Neural progenitor cell (in vitro differentiated cells): Measurements from ENCODE around the gene DIS3L2. TPM values are rescaled to one million over a fixed set of nuclear protein-coding genes. Genes with fewer than 3 reads are reported as not detected.

Source experiments
- DNase-seq: peaks from one replicate; pipeline ENCODE4 v3.0.0-alpha.2; 2016; ENCODE audit warnings: low spot score
- H2AFZ ChIP-seq: fragments of 200-600 bp; sonication (generic); replicated peaks from 2 replicates; pipeline ENCODE4 v1.6.1; 2016; ENCODE audit warnings: antibody characterized with exemption
- H3F3A ChIP-seq: fragments of 200-600 bp; sonication (generic); 2 replicates; pipeline ENCODE4 v1.6.1; 2016; ENCODE audit warnings: antibody characterized with exemption, low read depth
- H3K27ac ChIP-seq: fragments of 200-600 bp; sonication (generic); 2 replicates; pipeline ENCODE4 v1.5.1; 2016; ENCODE audit warnings: mild to moderate bottlenecking
- H3K27me3 ChIP-seq: fragments of 200-600 bp; sonication (generic); 2 replicates; pipeline ENCODE4 v1.6.1; 2016; ENCODE audit warnings: mild to moderate bottlenecking, moderate library complexity
- H3K36me3 ChIP-seq: fragments of 200-600 bp; sonication (generic); 2 replicates; pipeline ENCODE4 v1.5.1; 2016
- H3K4me1 ChIP-seq: fragments of 200-600 bp; sonication (generic); 2 replicates; pipeline ENCODE4 v1.6.1; 2016; ENCODE audit warnings: mixed run types
- H3K4me2 ChIP-seq: fragments of 200-600 bp; sonication (generic); 2 replicates; pipeline ENCODE4 v1.6.1; 2016
- H3K4me3 ChIP-seq: fragments of 200-600 bp; sonication (generic); 2 replicates; pipeline ENCODE4 v1.5.1; 2016
- H3K79me2 ChIP-seq: fragments of 200-600 bp; sonication (generic); 2 replicates; pipeline ENCODE4 v1.6.1; 2016; ENCODE audit warnings: low read depth
- H3K9ac ChIP-seq: fragments of 200-600 bp; sonication (generic); 2 replicates; pipeline ENCODE4 v1.6.1; 2016
- H3K9me3 ChIP-seq: fragments of 200-600 bp; sonication (generic); 2 replicates; pipeline ENCODE4 v1.5.1; 2016; ENCODE audit warnings: low read depth
- H4K20me1 ChIP-seq: fragments of 200-600 bp; sonication (generic); 2 replicates; pipeline ENCODE4 v1.6.1; 2016; ENCODE audit warnings: low read depth
- H3K27ac Mint-ChIP-seq: 3 replicates; pipeline ENCODE4 v1.8.0; 2021; ENCODE audit warnings: mixed read lengths
- H3K27me3 Mint-ChIP-seq: 2 replicates; pipeline ENCODE4 v1.8.0; 2022; ENCODE audit warnings: low read depth, mild to moderate bottlenecking, inconsistent platforms, moderate library complexity, mixed read lengths; ENCODE audit not compliant: insufficient read depth
- H3K36me3 Mint-ChIP-seq: 3 replicates; pipeline ENCODE4 v1.8.0; 2021; ENCODE audit warnings: mixed read lengths
- H3K4me1 Mint-ChIP-seq: 3 replicates; pipeline ENCODE4 v1.8.0; 2021; ENCODE audit warnings: mixed read lengths
- H3K4me3 Mint-ChIP-seq: 3 replicates; pipeline ENCODE4 v1.8.0; 2021; ENCODE audit warnings: mild to moderate bottlenecking, moderate library complexity, mixed read lengths
- H3K9me3 Mint-ChIP-seq: 3 replicates; pipeline ENCODE4 v1.8.0; 2020; ENCODE audit warnings: mixed read lengths
- EZH2 ChIP-seq: fragments of 200-600 bp; sonication (generic); IDR thresholded peaks from 2 replicates; pipeline ENCODE4 v1.6.1; 2017; ENCODE audit warnings: antibody characterized with exemption, mild to moderate bottlenecking, moderate library complexity
- EZH2phosphoT487 ChIP-seq: fragments of 200-600 bp; sonication (generic); IDR thresholded peaks from 2 replicates; pipeline ENCODE4 v1.6.1; 2017; ENCODE audit warnings: antibody characterized with exemption
- total RNA-seq: library from RNA; depleted of rRNA; stranded (reverse); fragments of >200 nt; gene quantifications from 2 replicates; pipeline ENCODE4 v1.2.3, GENCODE V29; 2015; ENCODE audit warnings: low replicate concordance
- TF ChIP-seq, protein P1 (sequence below): fragments of 200-600 bp; sonication (generic); IDR thresholded peaks from 2 replicates; pipeline ENCODE4 v1.5.1; 2017; ENCODE audit warnings: antibody characterized with exemption, mild to moderate bottlenecking

DIS3L2 gene
- total RNA-seq, 1 donor from 2014 or later = 23.2 TPM

DNA sequence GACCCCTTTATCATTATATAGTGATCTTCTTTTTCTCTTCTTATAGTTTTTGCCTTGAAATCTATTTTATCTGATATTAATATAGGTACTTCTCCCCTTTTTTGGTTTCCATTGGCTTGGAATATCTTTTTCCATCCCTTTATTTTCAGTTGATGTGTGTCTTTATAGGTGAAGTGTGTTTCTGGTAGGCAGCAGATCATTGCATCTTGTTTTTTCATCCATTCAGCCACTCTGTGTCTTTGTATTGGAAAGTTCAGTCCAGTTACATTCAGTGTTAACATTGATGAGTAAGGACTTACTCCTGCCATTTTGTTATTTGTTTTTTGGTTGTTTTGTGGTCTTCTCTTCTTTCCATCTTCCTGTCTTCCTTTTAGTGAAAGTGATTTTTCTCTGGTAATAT, 133.4 kb downstream of the DIS3L2 start:
- no peak overlapping the region for H2AFZ ChIP-seq
- no peaks in the 10 kb centered on the region for H3K79me2 ChIP-seq
- TF ChIP-seq, protein P1, sequence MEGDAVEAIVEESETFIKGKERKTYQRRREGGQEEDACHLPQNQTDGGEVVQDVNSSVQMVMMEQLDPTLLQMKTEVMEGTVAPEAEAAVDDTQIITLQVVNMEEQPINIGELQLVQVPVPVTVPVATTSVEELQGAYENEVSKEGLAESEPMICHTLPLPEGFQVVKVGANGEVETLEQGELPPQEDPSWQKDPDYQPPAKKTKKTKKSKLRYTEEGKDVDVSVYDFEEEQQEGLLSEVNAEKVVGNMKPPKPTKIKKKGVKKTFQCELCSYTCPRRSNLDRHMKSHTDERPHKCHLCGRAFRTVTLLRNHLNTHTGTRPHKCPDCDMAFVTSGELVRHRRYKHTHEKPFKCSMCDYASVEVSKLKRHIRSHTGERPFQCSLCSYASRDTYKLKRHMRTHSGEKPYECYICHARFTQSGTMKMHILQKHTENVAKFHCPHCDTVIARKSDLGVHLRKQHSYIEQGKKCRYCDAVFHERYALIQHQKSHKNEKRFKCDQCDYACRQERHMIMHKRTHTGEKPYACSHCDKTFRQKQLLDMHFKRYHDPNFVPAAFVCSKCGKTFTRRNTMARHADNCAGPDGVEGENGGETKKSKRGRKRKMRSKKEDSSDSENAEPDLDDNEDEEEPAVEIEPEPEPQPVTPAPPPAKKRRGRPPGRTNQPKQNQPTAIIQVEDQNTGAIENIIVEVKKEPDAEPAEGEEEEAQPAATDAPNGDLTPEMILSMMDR = no peak
- TF ChIP-seq EZH2phosphoT487 (no peak), EZH2 (no peak)
- Mint-ChIP-seq H3K27ac (no peak overlapping the region), H3K9me3 (peaks cover 25% of the 10 kb centered on the region), H3K27me3 (no peaks in the 10 kb centered on the region), H3K36me3 (peaks cover 32% of the 10 kb centered on the region), H3K4me3 (no peak overlapping the region), H3K4me1 (no peaks in the 10 kb centered on the region)
- no peaks in the 10 kb centered on the region for H3F3A ChIP-seq
- no peaks in the 10 kb centered on the region for H3K9me3 ChIP-seq
- no peaks in the 10 kb centered on the region for H4K20me1 ChIP-seq
- no peaks in the 10 kb centered on the region for H3K27me3 ChIP-seq
- no peak overlapping the region for H3K4me2 ChIP-seq
- DNase-seq = no peak
- H3K27ac ChIP-seq = no peak overlapping the region
- H3K4me3 ChIP-seq = no peak overlapping the region
- no peaks in the 10 kb centered on the region for H3K36me3 ChIP-seq
- no peak overlapping the region for H3K9ac ChIP-seq
- H3K4me1 ChIP-seq = no peaks in the 10 kb centered on the region

DNA sequence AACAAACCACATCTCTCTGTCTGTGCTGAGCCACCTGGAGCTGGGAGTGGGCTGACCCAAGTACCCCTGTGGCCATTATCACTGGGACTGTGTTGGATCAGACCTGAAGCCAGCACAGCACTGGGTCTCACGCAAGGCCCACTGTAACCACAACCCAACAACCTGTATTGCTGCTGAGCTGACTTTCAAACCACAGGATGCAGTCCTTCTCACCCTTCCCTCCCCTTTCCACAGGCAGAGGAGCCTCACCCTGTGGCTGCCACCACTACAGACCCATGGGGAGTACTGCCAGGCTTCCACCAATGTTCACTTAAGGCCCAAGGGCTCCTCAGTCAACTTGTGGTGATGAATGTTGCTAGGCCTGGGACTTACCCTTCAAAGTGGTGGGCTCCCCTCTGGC, 135.7 kb downstream of the DIS3L2 start:
- peaks cover 25% of the 10 kb centered on the region for H3K36me3 Mint-ChIP-seq
- TF ChIP-seq EZH2phosphoT487 (no peak), EZH2 (no peak)
- TF ChIP-seq, protein P1 = no peak
- Histone ChIP-seq H3K9ac (no peak overlapping the region), H3K4me2 (no peak overlapping the region), H2AFZ (no peak overlapping the region), H3K27me3 (no peaks in the 10 kb centered on the region), H4K20me1 (no peaks in the 10 kb centered on the region), H3K79me2 (no peaks in the 10 kb centered on the region), H3F3A (no peaks in the 10 kb centered on the region), H3K4me3 (no peak overlapping the region), H3K27ac (no peak overlapping the region), H3K4me1 (no peaks in the 10 kb centered on the region), H3K36me3 (no peaks in the 10 kb centered on the region), H3K9me3 (no peaks in the 10 kb centered on the region)
- no peaks in the 10 kb centered on the region for H3K27me3 Mint-ChIP-seq
- H3K4me3 Mint-ChIP-seq = no peak overlapping the region
- H3K9me3 Mint-ChIP-seq = peaks cover 27% of the 10 kb centered on the region
- no peak for DNase-seq
- no peaks in the 10 kb centered on the region for H3K4me1 Mint-ChIP-seq
- no peak overlapping the region for H3K27ac Mint-ChIP-seq

GRCh38 chr2:232097758-232098157, 136.2 kb downstream of the DIS3L2 start:
- no peaks in the 10 kb centered on the region for H3K4me1 Mint-ChIP-seq
- no peaks in the 10 kb centered on the region for H3K27me3 Mint-ChIP-seq
- peaks cover 27% of the 10 kb centered on the region for H3K9me3 Mint-ChIP-seq
- H3K27ac ChIP-seq = no peak overlapping the region
- peaks cover 25% of the 10 kb centered on the region for H3K36me3 Mint-ChIP-seq
- H3K4me1 ChIP-seq = no peaks in the 10 kb centered on the region
- no peak overlapping the region for H3K27ac Mint-ChIP-seq
- no peak for DNase-seq
- H3K9me3 ChIP-seq = no peaks in the 10 kb centered on the region
- no peaks in the 10 kb centered on the region for H3K36me3 ChIP-seq
- no peak overlapping the region for H3K4me3 ChIP-seq
- H3K27me3 ChIP-seq = no peaks in the 10 kb centered on the region
- no peak overlapping the region for H3K4me3 Mint-ChIP-seq
- no peaks in the 10 kb centered on the region for H3F3A ChIP-seq
- no peak for TF ChIP-seq EZH2phosphoT487
- TF ChIP-seq EZH2 = no peak
- TF ChIP-seq, protein P1 = no peak
- H3K79me2 ChIP-seq = no peaks in the 10 kb centered on the region
- no peak overlapping the region for H3K4me2 ChIP-seq
- no peak overlapping the region for H3K9ac ChIP-seq
- H2AFZ ChIP-seq = no peak overlapping the region
- H4K20me1 ChIP-seq = no peaks in the 10 kb centered on the region

- Mint-ChIP-seq H3K9me3 (peaks cover 4% of the 10 kb centered on the region), H3K4me1 (no peaks in the 10 kb centered on the region), H3K27me3 (no peaks in the 10 kb centered on the region), H3K36me3 (peaks cover 9% of the 10 kb centered on the region), H3K4me3 (no peak overlapping the region), H3K27ac (no peak overlapping the region)
- no peaks in the 10 kb centered on the region for H3K27me3 ChIP-seq
- H3K79me2 ChIP-seq = no peaks in the 10 kb centered on the region
- no peaks in the 10 kb centered on the region for H3K36me3 ChIP-seq
- H3K9ac ChIP-seq = no peak overlapping the region
- no peak overlapping the region for H3K4me2 ChIP-seq
- TF ChIP-seq EZH2 (no peak), EZH2phosphoT487 (no peak)
- TF ChIP-seq, protein P1 = no peak
- no peaks in the 10 kb centered on the region for H3K4me1 ChIP-seq
- H3K9me3 ChIP-seq = no peaks in the 10 kb centered on the region
- no peaks in the 10 kb centered on the region for H3F3A ChIP-seq
- H2AFZ ChIP-seq = no peak overlapping the region
- no peak for DNase-seq
- no peaks in the 10 kb centered on the region for H4K20me1 ChIP-seq
- H3K27ac ChIP-seq = no peak overlapping the region
- no peak overlapping the region for H3K4me3 ChIP-seq
Measured at GRCh38 chr2:232102380-232102779, 140.9 kb downstream of the DIS3L2 start.
